GM11168 (cell line): ENCODE measurements around the gene ZMAT3.

Experiments
- in situ Hi-C: fragments of 300-500 bp; cut with MboI; formaldehyde crosslinking; loops from one replicate; pipeline ENCODE4 v1.12.0; 2022; ENCODE audit warnings: low sequenced_read_pairs; ENCODE audit not compliant: unreplicated experiment

ZMAT3 gene

GRCh38 chr3:179028408-179028807 lies 43.2 kb downstream of the ZMAT3 start:
- in situ Hi-C loops: no loop called here

GRCh38 chr3:179027326-179027900 lies 44.2 kb downstream of the ZMAT3 start:
- in situ Hi-C loops: no loop called here

DNA sequence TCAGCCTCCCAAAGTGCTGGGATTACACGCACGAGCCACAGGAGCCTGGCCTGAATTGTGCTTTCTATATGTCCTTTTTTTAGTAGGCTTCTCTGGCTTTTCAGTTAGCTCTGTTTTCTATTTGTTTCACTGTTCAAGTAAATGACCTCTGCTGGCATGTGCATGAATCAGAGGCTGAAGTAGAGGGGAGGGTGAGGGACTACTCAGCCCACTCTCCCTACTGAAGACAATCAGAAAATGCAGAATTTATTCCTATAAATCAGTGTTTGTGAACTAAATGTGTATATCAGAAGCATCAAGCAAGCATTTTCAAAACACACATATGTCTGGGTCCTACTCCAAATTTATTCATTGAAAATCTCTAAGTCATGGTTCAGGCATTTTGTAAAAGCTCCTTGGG lies 45.0 kb downstream of the ZMAT3 start:
- in situ Hi-C loops: no loop called here

DNA sequence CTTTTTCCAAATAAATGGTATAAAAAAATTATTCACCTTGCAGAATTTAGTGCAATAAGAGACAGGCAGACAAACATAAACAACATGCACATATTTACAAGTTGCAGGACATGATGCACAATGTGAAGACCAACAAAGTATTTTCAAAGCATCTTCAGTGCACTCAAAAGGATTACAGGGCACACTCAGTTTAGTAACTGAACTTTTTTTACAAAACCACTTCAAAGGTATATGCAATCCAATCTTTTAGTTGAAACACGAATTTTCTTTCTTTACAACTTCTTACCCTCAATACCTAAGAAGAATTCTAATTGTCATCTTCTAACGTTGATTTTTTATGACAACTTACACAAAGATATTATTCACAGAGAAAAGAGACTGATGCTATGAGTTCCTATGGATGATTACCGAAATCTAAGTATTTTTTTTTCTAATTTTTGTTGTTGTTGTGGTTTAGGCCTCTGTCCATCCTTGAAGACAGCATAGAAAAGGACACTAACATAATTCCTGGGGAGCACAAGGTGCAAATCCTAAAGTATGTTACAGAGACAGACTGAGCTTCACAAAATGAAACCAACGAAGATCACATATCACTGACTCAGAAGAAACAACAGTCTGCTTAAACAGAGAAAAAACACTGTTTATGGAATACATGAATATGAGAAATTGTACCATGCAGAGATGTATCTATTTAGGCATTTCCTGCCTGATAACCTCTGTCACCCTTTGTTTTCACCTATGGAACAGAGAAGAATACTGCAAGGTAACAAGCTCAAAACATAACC lies 50.3 kb downstream of the ZMAT3 start:
- in situ Hi-C loops: loop anchor here (25.0 kb wide), 1 partner anchor 541 kb away; the partner anchor contains the start of gene ACTL6A

- in situ Hi-C loops: loop anchor here (25.0 kb wide), 1 partner anchor 542 kb away; the partner anchor contains the start of gene ACTL6A
Observed at GRCh38 chr3:179020112-179020511, 51.5 kb downstream of the ZMAT3 start.

GRCh38 chr3:179018808-179019207 lies 52.8 kb downstream of the ZMAT3 start:
- in situ Hi-C loops: loop anchor here (5.0 to 25.0 kb wide), 3 partner anchors 136 to 543 kb away; partner anchors contain the start of gene ACTL6A

DNA sequence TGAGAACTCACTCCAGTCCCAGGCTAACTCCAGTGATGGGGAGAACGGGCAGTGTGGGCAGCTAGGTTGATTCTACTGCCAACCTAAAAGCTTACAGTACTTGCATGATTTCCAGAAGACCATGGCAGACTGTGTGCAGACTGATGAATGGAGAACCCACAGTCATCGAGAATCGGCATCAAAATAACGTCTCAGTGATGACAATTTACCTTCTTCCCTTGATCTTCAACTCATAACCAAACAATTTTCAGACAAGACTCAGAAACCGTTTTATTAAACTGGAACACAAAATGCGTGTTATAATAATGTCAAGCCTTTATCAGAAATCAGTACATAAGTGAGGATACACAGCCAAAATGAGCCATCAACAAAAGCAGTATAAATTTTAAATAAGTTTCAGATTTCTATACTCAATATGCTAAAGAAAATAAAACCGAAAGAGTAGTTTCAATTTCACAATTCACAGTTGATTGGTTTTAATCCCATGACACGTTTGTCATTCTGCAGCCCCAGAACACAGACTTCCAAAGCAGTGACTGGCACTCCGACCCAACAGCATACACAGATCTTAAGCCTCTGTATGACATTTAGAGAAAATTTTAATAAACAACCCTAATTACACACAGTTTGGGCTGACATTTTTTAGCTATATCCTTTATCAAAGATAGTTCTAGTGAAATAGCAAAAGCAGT lies 54.5 kb downstream of the ZMAT3 start:
- in situ Hi-C loops: loop anchor here (5.0 to 25.0 kb wide), 3 partner anchors 138 to 545 kb away; partner anchors contain the start of gene ACTL6A

GRCh38 chr3:179015551-179016020 lies 56.0 kb downstream of the ZMAT3 start:
- in situ Hi-C loops: loop anchor here (5.0 to 25.0 kb wide), 3 partner anchors 139 to 547 kb away; partner anchors contain the start of gene ACTL6A

- in situ Hi-C loops: loop anchor here (25.0 kb wide), 1 partner anchor 557 kb away; the partner anchor contains the start of gene ACTL6A
Observed at GRCh38 chr3:179005706-179006105, 65.9 kb downstream of the ZMAT3 start.

- in situ Hi-C loops: loop anchor here (25.0 kb wide), 1 partner anchor 557 kb away; the partner anchor contains the start of gene ACTL6A
Observed at GRCh38 chr3:179005213-179005612, 66.4 kb downstream of the ZMAT3 start.

- in situ Hi-C loops: loop anchor here (25.0 kb wide), 1 partner anchor 562 kb away; the partner anchor contains the start of gene ACTL6A
Observed at GRCh38 chr3:179000659-179001058, 71.0 kb downstream of the ZMAT3 start.

GRCh38 chr3:179000144-179000543 lies 71.5 kb downstream of the ZMAT3 start:
- in situ Hi-C loops: loop anchor here (25.0 kb wide), 1 partner anchor 562 kb away; the partner anchor contains the start of gene ACTL6A

DNA sequence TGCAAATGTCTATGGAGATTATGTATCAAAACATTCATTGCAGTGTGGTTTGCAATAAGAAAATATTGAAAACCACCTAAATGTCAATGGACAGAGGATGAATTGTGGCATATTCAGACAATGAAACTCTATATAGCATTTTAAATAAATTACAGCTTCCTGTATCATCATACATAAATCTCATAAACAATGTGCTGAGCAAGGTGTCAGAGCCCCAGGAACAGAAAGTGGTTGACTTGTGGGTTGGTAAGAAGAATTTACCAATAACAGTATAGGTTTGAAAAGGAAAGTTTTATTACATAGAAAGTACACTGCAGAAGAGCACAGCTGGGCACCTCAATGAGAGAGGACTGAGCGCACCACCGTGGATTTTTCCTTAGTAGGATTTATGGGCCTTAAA lies 75.2 kb downstream of the ZMAT3 start:
- in situ Hi-C loops: no loop called here

GRCh38 chr3:178990293-178990692 lies 81.3 kb downstream of the ZMAT3 start:
- in situ Hi-C loops: no loop called here

GRCh38 chr3:178989821-178990220 lies 81.8 kb downstream of the ZMAT3 start:
- in situ Hi-C loops: no loop called here

DNA sequence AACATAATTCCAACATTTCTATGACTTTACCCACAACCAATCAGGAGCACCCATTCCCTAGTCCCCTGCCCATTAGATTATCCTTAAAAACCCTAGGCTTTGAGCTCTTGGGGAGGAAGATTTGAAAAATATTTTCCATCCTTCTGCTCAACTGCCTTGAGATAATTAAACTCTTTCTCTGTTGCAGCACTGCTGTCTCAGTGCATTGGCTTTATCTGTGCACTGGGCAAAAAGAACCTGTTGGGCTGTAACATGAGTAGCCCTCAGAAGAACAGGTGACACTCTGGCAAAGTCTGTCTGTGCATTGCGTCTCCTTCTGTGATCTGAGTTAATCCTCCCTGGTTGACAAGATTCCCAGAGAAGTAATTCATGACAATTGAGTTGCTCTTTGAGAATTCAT lies 83.9 kb downstream of the ZMAT3 start:
- in situ Hi-C loops: no loop called here

GRCh38 chr3:178986456-178986855 lies 85.2 kb downstream of the ZMAT3 start:
- in situ Hi-C loops: no loop called here

GRCh38 chr3:178982137-178982536 lies 89.5 kb downstream of the ZMAT3 start:
- in situ Hi-C loops: no loop called here

DNA sequence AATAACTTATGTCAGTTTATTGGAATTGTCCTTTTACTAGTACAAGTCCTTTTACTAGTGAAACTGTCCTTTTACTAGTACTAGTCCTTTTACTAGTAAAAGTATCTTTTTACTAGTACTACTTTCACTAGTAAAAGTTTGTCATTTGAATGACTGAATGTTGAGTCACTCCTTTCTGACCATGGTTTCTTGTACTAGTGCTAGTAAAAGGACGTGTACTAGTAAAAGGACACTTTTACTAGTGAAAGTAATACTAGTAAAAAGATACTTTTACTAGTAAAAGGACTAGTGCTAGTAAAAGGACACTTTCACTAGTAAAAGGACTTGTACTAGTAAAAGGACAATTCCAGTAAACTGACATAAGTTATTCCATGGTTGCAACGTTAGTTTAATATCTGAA lies 96.3 kb downstream of the ZMAT3 start:
- in situ Hi-C loops: no loop called here

GRCh38 chr3:178971614-178972013 lies 100.0 kb downstream of the ZMAT3 start:
- in situ Hi-C loops: no loop called here
